GM04503 (cell line): ENCODE data around the gene IL12A.

ENCODE experiments used
- DNase-seq: peaks from one replicate; pipeline ENCODE4 v3.0.0-alpha.2; 2012; ENCODE audit warnings: low read depth

Gene IL12A

DNA sequence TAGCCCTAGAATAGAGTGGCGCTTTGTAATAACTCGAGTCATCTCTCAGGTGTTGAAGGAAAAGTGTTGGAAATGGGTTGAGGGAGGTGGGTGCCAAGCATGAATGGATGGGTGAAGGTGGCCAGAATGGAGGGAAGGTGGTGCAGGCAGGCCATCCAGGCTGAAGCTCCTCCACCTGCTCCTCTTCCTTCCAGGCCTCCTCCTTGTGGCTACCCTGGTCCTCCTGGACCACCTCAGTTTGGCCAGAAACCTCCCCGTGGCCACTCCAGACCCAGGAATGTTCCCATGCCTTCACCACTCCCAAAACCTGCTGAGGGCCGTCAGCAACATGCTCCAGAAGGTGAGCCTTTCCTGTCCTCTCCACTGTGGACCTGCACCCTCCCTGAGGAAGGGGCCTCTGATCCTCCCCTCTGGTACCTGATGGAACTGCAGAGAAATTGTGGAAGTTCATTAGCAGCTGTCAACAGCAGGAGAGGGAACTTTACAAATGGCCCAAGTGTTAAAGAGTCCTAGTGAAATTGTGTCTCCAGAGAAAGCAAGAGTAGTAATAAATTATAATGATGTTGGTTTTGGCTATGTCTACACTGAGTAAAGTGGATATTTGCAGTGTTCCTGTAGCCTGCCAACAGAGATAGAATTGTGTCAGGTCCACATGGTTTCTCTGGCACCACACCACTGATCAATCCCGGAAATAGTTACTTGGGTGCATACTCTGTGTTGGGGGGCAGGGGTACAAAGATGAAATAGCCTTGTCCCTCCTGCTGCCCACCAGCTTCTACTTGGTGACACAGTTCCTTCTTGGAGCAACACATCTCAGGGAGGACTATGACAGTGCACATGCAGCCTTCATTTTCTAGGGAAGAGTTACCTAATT, 1.6 kb downstream of the IL12A start:
- no peak for DNase-seq

DNA sequence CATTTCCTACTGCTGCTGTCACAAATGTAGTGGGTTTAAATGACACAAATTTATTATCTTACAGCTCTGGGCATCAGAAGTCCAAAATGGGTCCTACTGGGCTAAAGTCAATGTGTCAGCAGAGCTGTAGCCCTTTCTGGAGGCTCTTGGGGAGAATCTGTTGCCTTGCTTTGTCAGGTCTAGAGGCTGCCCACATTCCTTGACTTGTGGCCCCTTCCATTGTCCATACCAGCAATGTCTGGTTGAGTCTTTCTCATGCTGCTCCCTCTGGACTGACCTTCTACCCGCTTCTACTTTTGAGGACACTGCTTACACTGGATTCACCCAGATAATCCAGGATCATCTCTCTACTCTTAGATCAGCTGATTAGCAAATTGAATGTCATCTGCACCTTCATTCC, 3.0 kb downstream of the IL12A start:
- DNase-seq = no peak

DNA sequence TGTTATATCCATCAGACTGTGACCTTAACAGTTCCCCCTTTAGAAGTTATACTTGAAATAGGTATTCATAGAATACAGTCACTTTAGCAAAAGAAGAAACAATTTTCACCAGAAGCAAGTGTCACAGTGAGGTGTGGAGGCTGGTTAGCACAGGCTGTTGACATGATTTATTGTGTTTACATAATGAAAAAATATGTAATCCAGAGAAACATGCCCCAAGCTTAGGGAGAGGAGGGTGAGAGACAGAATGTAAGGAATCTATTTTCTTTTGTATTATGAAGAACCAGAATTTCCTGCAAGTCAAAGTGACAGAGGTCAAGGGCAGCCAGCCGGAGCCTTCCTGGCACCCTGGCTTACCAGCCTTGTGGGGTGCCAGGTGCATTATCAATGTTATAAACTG, 4.0 kb downstream of the IL12A start:
- no peak for DNase-seq

DNA sequence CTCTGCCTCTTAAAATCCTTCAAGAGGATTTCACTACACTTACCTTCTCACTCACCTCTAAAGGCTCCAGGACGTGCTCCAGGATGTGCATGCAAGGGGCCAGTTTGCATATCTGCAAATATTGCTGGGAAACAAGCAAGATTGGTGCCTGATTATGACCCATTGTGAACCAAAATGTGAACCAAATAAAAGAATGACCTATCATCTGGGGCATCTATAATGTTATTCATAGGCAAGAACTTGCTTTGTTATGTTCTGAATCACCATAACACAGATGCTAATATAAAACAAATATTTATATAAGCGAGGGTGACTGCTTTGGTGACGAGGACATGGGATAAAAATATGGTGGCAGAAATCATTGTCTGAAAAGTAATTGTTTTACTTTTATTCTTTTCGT, 5.5 kb downstream of the IL12A start:
- DNase-seq = no peak

DNA sequence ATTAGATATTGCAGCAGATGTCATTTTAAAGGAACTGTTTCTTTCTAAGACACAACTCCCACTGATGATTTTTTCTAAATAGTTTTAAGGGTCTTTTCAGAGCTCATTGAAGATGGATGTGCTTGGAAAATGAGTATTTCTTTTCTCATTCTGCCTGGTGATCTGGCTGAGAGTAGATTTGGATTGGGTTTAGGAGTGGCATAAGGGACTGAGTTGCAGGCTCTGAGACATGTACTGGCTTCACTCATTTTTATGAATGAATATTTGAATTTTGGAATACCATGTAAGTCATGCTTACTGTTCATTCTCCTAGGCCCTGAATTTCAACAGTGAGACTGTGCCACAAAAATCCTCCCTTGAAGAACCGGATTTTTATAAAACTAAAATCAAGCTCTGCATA, 6.5 kb downstream of the IL12A start:
- no peak for DNase-seq

DNA sequence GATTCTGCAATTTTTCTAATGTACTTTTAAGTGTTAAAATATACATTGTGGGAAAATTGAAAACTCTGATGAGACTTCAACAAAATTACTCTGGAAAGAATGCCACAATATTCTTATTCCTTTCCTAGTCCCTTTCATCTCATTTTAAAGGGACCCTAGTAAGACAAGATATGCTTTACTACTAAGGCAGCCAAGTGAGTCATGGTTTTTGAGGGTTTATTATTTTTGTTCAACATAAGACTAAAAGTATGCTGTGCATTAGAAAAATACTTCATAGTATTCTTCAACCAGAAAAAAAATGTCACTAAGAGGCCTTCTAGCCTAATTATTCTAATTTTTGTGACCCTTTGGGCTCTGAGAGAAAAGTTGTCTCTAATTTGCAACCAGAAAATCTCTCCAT, 7.4 kb downstream of the IL12A start:
- no peak for DNase-seq

DNA sequence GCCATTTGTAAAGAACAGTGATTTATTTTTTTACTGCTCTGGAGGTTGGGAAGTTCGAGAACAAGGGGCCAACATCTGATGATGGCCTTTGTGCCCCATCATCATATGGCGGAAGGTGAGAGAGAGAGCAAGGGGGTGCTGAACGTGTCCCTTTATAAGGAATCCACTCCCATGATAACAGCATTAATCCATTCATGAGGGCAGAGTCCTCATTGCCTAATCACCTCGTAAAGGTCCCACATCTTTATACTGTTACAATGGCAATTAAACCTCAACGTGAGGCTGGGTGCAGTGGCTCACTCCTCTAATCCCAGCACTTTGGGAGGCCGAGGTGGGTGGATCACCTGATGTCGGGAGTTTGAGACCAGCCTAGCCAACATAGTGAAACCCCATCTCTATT, 8.3 kb downstream of the IL12A start:
- no peak for DNase-seq

DNA sequence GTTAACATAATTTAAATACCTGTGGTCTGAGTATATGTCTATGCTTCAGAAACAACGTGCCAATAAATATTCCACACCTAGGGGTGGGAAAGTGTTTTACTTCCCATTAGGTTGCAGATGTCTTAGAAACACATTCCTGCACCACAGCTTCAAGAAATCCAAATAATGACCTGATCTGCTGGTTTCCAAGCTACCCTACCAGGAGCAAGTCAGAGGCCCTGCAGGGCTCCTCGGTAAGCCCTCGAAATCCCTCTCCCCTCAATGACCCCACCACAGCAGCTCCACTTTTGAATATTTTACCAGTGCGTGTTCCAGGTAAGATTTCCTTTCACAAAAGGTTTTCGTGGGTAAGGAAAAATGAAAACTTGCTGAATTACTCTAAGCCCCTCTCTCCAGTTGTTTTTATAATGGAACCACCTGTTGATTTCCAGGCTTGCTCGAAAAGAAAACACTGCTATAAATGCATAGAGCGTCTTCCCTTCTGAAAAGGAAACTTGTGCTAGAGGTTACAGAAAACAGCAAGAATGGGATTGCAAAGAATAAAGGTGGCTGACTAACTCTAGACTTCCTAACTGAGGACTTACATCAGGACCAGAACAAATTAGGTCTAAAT, 12.6 kb downstream of the IL12A start:
- no peak for DNase-seq

DNA sequence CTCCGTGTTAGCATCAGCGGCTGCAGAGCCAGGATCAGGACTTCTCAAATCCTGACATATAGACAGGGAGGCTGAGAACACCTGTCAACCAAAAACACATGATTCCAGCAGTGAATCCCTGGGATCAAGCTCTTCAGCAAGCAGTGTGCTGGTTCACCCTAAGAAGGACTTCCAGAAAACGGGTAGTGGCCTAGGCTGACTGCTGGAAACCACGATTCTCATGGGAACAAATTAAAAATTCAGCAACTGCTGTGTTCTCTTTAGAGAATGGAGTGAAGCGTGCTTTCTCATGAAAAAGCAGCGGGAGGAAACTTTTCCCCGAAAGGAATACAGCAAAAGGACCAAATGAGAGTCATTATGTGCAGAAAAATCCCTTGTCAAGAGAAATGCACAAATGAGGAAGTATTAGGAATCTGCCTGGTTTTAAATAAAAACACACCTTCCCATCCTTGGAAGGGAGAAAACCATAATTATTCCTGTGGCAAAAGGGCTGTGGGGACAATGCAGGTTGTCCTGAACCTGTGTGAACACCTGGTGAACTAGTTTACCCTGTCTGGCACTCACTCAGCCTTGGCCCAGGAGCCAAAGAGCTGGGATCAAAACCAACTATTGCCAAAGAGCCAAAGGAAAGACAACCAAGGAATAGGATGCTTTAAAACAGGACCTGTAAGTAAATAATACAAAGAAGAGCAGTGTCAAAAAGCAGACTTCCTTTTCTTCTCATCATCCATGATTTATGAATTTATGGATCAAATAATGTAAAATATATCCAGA, 13.4 kb downstream of the IL12A start:
- DNase-seq = no peak

DNA sequence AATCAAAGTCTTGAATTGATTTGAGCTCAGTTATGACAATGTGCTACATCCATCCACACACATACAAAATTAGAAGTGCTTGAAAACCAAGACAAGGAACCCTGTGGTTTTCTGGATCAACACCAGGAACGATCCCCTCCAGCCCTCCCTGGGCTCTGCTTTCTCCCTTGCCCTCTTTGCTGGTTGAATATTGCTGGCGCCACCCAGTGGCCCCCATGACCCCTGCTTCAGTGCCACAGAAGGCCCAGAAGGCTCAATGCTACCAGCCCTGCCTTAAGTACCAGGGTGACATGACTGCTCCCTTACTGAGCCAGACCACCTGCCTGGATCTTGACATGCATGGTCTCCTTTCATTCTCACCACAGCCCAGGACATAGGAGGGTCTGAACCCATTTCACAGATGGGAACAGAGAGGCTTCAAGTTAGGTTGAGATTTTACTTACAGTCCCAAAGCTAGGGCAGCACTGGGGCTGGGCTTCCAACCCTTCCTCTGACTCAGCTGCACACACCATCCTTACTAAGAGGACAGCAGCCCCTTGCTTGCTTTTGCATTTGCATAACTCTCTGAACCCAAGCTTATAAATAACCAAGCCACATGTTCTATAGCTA, 15.0 kb downstream of the IL12A start:
- DNase-seq = no peak

DNA sequence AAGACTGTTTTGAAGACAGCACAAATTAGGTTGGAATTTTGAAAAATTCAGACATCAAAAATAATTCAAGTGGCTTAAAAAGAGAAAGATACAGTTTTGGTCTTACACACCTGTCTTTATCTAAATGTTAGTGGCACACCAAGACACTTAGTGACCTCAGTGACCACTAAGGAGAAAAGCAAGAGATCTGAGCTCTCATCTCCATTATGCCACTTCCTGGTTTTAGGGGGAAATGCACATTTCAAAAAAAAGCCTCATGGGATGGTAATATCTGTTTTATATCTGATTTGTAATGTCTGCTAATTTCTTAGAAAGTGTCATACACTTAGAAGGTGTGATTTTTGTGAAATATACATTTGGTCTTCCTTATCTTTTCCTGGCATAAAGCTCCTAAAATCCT, 16.4 kb downstream of the IL12A start:
- no peak for DNase-seq

DNA sequence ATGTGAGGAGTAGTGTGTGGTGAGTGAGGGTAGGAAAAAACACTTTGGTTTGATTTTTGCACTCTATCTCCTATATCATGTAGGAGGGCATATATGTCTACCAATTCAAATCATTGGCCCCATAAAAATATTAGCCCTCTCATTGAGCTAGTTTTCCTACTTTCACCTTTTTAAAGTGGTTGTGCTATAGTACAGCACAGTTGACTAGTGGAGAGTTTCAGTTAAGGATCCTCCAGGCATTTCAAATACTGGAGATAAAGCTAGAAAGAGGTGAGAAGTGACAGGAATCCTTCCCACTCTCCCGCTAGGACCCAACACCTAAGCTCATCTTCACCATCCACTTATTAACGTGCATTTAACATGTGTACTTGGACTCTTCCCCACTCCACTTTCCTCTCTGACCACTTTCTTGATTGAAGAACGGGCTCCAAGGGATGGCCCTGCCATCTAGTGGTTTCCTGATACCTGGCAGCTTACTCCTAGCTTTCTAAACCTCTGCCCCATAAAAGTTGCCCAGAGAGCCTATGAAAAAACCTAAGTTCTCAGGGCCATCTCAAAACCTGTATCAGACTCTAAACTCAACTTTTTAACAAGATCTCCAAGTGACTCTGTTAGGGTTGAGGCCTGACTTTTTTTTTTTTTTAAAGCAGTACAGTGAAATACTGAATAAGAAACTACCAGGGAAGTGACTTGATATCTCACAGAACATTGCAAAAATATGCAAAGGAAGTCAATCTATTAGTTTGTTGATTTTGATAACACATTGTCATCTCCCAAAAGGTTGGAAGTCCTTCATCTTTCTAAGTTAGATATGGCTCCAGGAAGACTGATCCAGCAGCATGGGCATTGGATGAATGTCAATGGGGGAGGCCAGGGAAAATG, 17.9 kb downstream of the IL12A start:
- no peak for DNase-seq

DNA sequence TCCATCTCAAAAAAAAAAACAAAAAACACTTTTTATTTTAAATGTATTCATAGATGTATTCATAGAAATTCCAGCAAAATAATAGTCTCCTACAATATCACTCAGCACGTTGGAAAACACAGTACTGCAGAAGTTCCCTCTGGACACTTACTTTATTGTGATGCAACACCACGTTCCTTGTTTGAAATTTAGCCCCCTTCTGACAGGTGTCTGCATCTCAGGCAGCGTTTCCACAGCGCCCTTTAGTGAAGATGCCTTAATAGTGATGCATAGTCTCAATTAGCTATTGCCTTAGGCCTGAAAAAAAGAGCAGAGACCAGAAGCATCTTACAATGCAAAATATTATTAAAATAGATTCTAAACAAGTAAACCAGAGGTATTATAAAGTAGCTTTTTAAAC, 20.3 kb downstream of the IL12A start:
- DNase-seq = no peak

DNA sequence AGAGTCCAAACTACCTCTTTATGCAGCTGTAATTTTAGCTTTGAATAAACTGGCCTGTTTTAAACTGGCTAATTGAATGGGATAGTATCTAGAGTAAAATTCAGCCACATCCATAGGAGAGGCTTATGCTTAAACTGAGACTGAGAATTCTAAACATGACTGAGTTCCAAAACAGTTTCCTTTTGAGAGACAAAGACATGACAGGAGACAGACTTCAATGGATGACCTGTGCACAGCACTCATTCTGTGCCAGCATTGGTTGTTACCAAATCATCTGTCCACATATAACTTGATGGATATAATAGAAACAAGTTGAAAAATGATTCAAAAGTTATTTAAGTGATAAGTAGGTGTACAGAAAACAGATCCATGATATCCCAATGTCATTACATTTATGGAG, 20.9 kb downstream of the IL12A start:
- DNase-seq = no peak

DNA sequence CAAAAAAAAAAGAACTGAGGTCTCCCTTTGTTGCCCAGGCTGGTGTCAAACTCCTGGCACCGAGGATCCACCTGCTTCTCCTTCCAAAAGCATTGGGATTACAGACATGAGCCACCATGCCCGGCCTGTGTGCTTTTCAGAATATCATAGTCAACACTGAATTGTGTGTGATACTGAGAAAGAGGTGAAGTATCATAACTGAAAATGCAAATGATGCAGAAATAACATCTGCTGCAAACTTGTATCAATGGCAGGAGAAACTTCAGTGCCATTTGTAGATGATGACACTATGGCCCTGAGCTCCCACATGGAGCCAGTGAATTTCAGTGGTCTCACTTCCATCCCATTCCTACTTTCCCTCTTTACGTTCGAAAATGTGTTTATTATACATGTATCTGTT, 21.9 kb downstream of the IL12A start:
- no peak for DNase-seq

DNA sequence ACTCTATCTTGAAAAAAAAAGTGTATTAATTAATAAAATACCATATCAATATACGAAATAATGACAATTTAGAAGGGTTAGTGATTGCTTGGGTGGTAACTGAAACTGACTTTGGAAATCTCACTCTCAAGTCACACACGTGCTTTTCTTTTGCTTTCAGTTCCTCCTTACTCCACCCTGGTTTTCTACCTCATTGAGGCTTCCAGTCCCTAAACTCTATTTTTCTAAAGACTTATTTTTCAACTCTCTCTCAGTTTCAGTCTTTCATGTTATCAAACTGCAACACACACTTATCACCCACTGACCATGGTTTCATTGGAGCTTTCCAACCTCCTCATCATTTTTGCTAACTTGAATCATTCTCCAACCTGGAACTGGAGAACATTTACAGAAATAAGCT, 23.5 kb downstream of the IL12A start:
- DNase-seq = no peak

DNA sequence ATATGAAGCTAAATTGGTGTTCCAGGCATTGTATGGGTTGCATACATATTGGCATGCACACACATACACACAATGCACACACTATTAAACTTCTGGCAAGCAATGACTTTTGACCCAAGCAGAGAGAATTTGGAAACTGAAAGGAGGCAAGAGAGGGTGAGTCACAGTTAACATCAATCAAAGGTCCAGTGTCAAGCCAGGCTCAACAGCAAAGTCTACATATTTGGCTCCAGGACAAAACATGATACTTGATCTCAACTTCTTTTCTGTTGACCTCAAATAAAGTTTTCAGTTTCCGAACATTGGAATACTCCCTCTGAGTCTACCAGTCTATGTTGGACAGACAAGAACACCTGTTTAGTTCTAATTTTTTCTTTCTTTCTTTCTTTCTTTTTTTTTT, 28.3 kb downstream of the IL12A start:
- no peak for DNase-seq

DNA sequence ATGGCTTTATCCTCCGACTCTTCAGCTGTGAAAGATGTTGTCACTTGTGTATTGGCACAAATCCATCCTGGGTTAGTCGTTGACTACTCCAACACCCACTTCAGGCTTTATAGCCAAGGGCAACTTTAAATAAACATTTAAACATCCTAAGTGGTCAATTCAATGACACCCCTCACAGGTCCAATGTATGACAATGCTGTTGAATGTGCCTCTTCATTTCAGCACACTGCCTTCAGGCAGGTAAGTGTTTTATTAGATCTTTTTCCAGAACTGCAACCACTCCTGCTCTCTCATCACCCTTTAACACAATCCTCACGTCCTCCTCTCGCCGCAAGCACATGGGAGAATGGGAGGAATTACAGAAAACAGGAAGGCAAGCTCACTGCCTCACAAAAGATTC, 30.3 kb downstream of the IL12A start:
- no peak for DNase-seq

DNA sequence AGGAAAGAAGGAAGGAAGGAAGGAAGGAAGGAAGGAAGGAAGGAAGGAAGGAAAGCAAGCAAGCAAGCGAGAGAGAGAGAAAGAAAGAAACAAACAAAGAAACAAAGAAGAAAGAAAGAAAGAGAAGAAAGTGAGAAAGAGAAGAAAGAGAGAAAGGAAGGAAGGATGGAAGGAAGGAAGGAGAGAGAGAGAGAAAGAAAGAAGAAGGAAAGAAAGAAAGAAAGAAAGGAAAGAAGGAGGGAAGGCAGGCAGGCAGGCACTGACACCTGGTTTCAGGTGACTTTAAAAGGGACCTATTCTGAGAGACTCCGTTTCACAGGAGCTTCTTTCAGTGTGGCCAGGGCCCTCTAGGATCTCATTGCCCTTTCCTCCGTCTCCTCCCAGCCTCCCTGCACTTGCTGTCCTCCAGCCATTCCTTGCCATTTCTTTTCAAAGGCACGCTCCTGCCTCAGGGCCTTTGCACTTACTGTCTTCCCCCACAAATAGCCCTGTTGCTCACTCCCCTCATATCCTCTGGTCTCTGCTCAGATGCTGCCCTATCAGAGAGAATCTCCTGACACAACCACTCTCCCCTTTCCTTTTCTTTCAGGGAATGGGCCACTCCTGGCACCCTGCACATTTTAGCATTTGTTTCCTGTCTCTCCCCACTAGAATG, 31.5 kb downstream of the IL12A start:
- DNase-seq = no peak

DNA sequence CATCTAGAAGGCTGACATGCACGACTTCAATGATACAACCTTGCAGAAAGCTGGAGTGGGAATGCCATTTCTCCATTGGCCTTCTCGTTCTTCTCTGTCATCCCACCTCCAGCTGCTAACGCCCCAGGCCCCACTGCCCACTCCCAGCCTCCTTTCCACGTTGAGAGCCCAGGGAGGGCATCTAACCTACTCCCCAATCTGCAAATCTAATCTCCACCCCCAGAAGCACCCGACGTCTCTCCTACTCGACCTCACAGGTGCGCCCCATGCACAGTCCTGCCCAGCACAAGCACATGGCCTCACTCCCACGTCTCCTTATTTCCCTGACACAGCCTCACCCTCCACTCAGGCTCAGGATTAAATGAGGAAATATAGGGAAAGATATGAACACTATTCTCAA, 33.4 kb downstream of the IL12A start:
- no peak for DNase-seq

DNA sequence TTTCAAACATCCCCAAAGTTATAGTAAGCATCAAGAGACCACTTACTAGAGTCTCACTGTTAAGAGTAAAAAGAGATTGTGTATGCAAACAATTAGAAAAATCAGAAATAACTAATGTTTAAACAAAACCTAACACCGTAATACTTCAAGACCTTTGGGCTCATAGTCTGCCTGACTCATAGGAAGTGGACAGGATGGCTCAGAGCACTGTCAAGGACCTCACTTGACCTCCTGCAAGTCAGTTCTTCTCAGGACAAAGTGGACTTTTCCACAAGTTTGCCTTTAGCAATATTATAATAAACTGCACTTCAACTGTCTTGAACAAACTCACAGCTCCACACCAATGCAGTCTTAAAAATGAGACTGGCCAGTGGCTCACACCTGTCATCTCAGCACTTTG, 34.8 kb downstream of the IL12A start:
- no peak for DNase-seq
